ENCODE data around the gene ANG.
"Not testable (repeated sequence)": the region's sequence is repeated elsewhere in the genome, so short reads cannot be mapped to it uniquely, and the experiment has no call there.

ANG gene

DNA sequence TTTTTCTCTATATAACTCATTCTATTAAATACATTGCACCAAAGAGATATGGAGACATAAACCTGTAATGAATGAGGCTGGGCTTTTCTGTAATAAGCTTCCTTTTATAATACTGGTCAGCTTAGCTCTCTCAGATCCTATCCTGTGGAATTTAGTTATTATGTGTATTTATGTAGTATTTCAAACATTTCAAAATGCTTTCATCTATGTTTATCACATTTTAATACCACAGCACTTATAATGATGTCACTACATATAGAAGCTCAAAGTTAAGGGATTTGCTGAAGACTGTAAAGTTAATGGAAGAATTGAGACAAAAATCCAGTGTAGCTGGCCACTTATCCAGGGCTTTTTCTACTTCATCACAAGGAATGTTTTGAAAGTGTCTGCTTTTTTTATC is 11.4 kb downstream of the ANG start:
- DNase-seq = no peak

DNA sequence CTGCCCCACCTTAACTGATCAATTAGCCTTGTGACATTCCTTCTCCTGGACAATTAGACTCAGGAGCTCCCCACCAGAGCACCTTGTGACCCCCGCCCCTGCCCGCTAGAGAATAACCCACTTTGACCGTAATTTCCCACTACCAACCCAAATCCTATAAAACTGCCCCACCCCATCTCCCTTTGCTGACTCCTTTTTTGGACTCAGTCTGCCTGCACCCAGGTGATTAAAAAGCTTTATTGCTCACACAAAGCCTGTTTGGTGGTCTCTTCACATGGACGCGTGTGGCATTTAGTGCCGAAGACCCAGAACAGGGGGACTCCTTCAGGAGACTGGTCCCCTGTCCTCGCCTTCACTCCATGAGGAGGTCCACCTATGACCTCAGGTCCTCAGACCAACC is 12.4 kb downstream of the ANG start:
- DNase-seq = not testable (repeated sequence)

GRCh38 chr14:20706657-20707355 is 18.2 kb downstream of the ANG start:
- DNase-seq = no peak

DNA sequence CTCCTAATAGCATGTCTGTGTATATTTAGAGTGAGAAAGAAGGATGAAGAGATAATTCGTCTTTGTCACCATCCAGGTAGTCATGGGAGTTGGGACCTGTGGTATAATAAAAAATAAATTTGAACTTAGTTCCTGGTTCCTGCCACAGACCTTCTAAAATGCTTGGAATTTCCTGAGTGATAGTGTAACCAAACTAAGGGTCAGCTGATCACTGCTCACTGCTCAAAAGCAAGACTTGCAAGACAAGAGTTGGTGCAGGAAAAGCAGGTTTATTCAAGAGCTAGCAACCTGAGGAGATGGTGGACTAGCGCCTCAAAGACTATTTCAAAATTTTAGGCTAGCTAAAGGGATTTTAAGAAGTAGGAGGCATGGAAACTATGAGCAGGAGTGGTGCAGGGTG is 19.1 kb downstream of the ANG start:
- no peak for DNase-seq

DNA sequence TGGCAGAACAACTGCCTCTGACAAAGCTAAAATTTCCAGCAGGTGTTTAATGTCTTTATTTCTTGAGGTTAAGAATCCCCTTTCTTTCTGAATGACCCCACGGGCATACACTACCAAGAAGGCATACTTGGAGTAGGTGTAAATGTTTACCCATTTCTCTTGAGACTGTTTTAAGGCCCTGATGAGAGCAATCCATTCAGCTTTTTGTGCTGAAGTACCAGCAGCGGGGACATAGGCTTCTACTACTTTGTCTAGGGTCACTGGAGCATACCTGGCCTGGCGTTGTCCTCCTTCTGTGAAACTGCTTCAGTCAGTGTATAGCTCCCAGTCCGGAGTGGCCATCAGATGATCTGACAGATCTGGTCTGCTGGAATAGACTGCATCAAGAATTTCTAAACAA is 22.7 kb downstream of the ANG start:
- no peak for DNase-seq

DNA sequence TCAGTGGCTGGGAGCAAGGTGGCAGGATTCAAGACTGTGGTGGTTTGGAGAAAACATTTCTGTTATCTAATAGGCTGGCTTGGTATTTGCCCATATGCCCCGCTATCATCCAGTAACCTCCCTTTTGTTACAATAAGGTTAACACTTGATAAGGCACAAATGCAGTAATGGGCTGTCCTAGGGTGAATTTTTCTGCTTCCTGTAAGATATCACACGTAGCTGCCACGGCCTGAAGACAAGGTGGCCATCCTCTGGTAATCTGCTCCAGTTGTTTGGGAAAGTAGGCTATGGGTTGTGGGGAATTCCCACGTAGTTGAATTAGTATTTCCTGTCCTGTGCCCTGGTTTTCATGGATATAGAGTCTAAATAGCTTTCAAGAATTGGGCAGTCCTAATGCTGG is 23.1 kb downstream of the ANG start:
- no peak for DNase-seq

DNA sequence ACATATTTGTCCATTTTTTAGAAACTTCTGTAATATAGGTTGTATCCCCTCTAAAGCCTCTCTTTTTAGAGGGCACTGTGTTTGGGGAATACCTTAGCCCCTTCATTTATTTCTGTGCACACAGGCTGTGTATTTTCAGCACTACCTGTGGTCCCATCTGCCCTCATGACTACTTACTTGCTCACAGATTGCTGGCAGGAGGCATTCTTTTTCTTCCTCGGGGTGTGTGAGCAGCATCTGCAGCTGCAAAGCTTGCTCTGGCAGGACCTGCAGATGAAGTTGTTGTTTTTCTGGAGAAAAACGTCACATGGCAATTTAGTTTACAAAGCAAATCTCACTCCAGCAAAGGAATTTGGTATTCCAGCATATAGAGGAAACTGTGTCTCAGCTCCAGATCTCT is 24.3 kb downstream of the ANG start:
- no peak for DNase-seq

- DNase-seq = no peak
Measured at GRCh38 chr14:20714593-20715250, 26.2 kb downstream of the ANG start.

DNA sequence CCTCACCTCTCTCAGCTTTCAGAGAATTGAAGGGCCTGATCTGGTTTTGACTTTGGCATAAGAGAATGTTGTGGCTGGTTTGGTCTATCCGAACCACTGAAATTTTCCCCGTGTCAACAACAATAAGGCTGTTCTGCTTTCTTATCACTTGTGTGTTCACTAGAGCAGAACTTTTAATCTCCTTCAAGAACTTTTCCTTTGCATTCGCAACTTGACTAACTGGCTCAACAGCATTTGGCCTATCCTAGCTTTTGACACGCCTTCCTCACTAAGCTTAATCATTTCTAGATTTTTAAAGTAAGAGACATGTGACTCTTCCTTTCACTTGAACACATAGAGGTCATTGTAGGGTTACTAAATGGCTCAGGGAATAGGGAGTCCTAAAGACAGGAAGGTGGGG is 31.2 kb downstream of the ANG start:
- DNase-seq = no peak

GRCh38 chr14:20720741-20721140 is 32.2 kb downstream of the ANG start:
- DNase-seq = no peak

DNA sequence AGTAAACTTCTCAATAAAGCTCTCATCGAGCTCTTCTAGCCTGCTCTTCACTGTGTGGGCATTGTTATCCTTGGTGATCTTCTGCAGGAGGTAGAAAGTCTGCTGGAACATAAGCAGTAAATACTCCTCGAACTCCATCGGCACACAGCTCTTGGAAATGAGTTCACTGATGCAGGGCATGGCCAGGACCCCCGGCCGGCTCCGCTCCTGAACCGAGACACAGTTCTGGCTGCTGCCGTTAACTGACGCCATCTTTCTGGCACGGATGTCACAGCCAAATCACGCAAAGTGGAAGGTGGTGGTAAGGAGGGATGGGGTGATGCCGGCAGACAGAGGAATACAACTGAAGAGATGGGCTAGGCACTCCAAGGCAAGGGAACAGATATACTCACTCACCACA is 33.5 kb downstream of the ANG start:
- DNase-seq = no peak

GRCh38 chr14:20723488-20723887 is 34.9 kb downstream of the ANG start:
- DNase-seq = no peak

DNA sequence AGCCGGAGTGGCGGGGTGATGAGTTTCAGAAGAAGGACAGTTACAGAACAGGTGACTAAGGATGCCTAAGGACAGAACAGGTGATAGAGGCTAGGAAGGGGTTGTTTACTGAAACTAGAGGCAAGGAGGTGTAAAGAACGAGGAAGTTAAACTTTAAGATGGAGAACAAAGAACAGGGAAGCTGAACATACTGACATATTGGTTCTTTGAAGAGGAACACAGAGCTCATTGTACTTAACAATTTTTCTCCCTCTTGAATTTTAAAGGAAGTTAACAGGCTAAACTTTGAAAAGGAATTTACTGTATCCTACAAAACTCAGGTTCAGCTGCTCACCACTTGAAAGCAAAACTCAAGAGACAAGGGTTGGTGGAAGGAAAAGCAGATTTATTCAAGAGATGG is 37.6 kb downstream of the ANG start:
- DNase-seq = not testable (repeated sequence)

DNA sequence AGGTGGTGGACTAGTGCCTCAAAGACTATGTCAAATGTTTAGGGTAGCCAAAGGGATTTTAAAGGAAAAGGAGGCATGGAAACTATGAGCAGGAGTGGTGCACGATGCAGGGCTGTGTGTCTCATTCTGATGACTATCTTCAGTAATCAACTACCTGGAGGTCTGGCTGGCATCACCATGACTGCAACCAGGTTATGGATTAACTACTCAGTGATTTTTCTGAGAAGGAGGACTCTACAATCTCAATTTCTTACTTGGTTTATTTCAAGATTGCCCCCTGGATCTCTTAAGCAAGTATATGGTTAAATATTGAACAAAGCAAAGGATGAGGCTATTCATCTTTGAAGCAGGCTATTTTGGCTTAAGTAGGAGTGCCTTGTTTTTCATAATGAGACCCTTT is 38.0 kb downstream of the ANG start:
- DNase-seq = no peak

DNA sequence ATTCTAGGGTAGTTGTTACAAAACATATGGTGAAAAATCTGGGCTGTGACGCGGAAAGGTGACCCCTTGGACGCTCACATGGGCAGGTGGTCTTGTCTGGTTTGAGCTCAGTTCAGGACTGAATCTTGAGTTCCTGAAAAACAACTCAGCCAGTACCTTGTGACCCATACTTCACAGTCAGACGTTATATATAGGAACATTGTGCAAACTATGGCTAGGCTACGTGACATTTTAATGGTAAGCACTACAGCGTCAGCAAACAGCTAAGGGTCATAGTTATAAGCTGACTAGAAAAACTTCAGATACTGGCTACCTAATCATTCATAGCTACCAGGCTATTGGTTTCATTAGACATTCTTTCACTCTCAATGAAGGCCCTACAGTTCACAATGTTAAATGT is 42.3 kb downstream of the ANG start:
- DNase-seq = no peak

GRCh38 chr14:20732477-20732876 is 43.9 kb downstream of the ANG start:
- DNase-seq = no peak

DNA sequence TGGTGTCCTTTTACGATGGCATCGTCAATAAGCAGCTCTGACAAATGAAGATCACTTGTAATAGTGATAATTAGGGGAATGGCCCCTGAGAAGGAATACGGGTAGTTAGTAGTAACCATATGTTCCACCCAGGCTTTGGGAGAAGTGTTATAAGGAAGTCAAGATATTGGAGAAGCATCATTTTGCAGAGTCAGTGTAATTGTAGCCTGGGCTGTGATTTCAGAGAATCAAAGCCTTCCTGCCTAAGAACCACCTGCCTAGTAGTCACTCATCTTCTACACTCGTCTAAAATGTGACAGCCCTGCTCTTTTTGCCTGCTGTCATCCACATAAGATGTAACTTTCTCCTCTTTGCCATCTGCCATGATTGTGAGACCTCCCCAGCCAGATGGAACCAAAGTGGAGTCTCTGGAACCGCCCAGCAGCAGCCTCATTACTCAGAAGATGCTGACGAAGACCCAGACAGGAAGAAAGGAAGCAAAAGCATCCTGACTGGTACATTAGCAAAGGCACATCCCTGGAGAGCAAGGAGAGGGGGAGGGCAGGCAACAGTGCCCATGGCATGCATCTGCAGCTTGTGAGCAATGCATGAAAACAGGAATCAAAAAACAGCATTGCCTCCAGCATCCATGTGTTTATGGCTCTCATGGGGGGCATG is 44.5 kb downstream of the ANG start:
- no peak for DNase-seq

DNA sequence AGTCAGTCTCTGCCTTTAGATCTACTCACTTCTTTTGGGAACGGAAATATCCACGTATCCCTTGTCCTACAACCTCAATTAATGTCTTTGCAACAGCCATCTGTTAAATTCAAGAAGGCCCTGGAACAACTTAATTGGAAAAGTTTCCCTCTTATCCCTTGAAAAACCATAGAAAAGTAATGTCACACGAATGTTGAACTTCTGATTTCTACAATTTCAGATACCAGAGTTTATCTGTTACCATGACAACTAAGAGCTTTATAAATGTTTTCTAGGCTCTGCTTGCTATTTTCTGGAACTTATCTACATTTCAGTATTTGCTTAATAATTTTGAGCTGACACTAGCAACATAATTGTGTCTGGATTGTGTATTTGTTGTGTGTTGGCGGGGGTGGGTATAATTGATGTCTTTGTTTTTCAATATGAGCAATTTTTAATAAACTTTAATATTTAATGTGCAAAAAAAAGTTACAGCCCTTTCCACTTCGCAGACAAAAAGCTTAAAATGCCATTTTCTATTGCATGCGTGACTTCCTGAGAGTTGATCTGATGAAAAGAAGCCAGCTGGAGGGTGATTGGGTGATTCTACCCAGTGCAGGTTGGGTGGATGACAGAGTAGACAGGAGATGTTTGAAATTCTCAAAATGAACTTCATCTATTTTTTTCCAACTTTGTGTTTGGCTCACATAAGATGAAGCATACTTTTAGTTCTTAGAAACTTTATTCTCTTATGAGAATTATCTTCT is 45.3 kb downstream of the ANG start:
- no peak for DNase-seq

DNA sequence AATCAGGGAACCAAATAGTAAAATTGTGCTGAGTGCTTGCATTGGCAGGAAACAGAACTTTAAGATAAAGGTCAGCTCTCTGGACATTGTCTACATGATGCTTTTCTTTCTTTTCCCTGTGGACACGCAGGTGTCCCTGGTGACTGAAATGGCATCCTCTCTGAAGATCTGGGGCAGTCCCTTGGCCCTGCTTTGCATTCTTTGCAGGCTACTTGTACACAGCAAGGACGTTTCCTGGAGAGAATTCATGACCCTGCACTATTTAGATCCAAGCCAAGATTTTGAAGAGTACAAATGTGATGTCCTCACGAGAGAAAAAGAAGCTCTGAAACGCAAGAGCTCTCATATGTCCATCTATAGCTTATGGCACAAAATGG is 45.9 kb downstream of the ANG start:
- no peak for DNase-seq

- not testable (repeated sequence) for DNase-seq
Measured at GRCh38 chr14:20738292-20738691, 49.7 kb downstream of the ANG start.

DNA sequence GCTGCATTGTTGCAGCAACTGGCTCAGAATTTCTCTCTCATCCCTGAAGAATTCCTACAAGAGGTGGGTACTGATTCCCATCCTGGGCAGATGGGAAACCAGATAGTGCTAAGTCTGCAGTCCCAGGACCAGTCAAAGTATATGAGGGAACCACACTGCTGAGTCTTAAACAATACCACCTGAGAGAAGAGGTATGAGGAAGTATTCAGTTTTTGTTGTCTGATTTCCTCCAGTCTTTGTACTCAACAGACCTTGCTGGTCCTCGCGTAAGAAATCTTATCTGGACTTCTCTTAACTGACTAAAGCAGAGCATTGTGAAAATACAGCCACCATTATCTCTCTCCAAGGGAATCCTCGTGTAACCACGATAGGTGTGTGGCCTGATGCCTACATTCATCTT is 53.6 kb downstream of the ANG start:
- no peak for DNase-seq

DNA sequence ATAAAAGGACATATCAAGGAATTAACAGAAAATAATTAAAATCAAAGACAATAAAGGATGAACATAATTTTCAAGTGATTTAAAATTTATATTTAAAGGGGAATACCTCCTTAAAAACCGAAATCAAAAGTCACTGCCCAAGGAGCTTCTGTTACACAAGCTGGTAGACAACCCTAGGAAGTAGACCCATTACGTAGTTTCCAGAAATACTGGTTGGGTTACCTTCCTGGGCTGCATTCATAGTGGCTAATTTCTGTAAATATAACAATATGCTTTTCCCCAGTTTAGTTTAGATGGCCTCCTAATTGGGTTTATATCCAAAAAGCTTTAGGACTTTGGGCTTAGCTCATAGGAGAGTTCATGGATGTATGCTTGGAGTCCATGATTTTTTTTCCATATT is 55.0 kb downstream of the ANG start:
- DNase-seq = no peak
